Activated T-cell treated with anti-CD3 and anti-CD28 coated beads for 24 hours (primary cell): ENCODE data around the gene RTKN.
"Not testable (repeated sequence)": the region's sequence is repeated elsewhere in the genome, so short reads cannot be mapped to it uniquely, and the experiment has no call there.

ENCODE experiments used
- DNase-seq: peaks from one replicate; pipeline ENCODE4 v3.0.0-alpha.2; 2020; ENCODE audit warnings: low read depth

Gene RTKN

DNA sequence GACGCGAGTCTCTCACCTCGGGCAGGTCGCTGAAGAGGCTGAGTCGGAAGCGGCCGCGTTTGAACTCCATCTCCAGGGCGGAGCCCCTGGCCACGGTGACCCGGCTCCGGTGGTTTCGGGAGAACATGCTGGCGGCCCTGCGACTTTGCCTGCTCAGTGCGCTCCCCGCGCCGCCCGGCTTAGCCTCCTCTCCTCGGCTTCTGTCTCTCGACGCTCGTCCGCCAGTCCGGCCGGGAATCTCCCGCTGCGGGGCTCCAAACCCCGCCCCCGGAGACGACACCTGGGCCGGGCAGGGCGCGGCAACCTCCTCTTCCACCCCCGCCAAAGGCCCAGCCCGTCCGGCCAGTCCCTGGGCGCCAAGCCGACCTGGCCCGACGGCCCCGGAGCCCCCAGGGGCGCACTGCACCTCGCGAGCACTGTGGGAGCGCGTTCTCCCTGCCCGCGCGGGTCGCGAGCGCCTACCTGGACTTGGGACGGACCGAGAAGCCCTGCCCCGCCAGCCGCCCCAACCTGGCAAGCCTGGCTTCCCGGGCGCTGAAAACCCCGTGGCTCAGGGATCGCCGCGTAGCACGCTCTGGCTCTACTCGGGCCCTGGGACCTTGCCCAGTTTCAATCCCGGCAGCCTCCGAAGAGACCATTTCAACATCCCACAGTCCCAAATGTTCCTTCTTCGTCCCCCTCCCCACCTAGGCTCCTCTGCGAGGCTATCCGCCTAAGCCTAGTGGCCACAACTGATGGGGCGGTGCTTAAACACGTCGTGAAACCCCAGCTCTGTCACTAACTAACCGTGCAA lies at the start of gene RTKN:
TSS of gene RTKN (minus strand) at position 248 of the 793 bp plus-strand sequence. CDS start at position 127, 121 bp downstream.
- DNase-seq, result no peak

- DNase-seq, result no peak
Observed at GRCh38 chr2:74489906-74490305, 48.2 kb upstream of the RTKN start.

- no peak for DNase-seq
Observed at GRCh38 chr2:74488643-74489481, 47.1 kb upstream of the RTKN start.

DNA sequence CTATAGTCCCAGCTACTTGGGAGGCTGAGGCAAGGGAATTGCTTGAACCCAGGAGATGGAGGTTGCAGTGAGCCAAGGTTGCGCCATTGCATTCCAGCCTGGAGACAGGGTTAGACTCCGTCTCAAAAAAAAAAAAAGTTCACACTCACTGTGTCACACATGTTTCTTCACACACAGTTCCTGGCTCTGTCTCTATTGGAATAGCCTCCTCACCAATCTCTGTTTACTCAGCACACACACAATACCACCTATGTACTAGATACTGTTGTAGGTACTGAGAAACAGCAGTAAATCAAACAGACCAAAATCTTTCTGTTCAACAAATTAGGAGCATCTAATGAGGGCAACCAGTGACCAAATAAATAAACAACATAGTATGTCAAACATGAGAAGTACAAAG lies 44.4 kb upstream of the RTKN start:
- DNase-seq, result no peak

DNA sequence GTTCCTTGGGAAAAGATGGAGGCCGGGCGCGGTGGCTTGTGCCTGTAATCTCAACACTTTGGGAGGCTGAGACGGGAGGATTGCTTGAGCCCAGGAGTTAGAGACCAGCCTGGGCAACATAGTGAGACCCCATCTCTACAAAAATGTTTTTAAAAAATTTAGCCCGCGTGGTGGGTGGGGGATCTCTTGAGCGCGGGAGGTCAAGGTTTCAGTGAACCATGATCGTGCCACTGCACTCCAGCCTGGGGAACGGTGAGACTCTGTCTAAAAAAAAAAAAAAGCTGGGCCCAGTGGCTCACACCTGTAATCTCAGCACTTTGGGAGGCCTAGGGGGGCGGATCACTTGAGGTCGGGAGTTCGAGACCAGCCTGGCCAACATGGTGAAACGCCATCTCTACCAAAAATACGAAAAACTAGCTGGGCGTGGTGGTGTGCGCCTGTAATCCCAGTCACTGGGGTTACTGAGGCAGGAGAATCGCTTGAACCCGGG lies 42.0 kb upstream of the RTKN start:
- DNase-seq, result not testable (repeated sequence)

DNA sequence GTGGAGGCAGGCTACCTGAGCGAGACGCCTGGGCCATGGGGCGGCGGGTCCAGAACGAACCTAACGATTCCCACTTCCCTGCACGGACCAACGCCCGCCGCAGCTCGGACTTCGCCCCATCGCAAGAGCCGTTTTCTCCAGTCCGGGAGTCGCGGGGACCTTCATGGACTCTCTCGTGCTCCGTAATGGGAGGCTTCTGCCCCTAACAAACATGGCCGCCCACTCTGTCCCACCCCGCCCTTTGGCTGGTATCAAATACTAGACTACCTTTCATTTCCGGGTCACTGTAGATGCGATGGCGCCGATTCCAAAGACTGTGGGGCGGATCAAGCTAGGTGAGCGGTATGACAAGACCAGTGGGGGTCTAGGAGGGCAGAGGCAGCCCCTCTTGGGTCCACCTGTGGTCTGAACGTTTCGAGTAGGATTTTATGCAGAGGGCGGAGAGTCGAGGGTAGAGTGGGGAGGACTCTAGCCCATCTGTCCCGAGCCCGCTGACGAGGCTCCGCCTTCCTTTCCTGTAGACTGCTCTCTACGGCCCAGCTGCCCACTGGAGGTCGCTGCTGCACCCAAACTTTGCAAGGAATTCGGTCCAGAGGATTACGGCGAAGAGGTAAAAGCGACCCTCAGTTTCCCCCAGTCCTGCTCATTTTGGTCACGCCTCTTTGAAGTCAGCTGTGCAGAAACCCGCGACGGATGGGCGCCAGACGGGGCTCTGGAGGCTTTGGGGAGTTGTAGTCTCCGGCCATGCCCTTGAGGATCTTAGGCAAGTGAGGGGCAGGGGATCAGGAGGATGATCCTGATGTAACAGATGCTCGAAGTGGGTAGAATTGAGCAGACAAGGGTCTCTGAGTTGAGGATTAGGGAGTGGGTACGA lies 41.3 kb upstream of the RTKN start, which contains the start of the genes CCDC142 and TTC31:
TSS of gene CCDC142 (minus strand) at position 198 of the 874 bp plus-strand sequence. CDS start at position 37, 161 bp downstream.
TSS of gene TTC31 (plus strand) at position 281 of the 874 bp plus-strand sequence. CDS start at position 296, 15 bp downstream.
- peak; percentile 90 for DNase-seq

GRCh38 chr2:74481961-74482800 lies 40.4 kb upstream of the RTKN start:
- peak; percentile 41 for DNase-seq

- no peak for DNase-seq
Observed at GRCh38 chr2:74481431-74481830, 39.7 kb upstream of the RTKN start.

DNA sequence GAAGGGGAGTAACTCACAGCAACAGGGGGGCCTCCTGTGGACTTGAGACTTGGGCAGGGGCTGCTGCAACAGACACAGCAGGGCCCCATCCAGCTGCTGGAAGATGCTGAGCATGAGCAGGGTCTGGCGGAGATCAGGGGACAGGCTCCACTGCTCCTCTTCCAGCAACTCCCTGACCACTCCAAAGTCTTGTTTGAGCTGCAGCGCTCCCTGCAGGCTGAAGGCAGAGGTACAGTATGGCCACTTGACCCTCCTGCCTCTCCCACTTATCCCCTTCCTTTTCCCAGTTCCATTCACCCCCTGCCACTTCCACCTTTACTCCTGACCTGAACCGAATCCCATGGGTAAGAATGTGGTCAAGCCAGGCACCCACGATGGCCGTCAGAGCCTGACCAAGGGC lies 33.2 kb upstream of the RTKN start:
- no peak for DNase-seq

GRCh38 chr2:74474481-74474880 lies 32.7 kb upstream of the RTKN start:
- DNase-seq, result no peak

- DNase-seq, result no peak
Observed at GRCh38 chr2:74472945-74473258, 31.2 kb upstream of the RTKN start.

DNA sequence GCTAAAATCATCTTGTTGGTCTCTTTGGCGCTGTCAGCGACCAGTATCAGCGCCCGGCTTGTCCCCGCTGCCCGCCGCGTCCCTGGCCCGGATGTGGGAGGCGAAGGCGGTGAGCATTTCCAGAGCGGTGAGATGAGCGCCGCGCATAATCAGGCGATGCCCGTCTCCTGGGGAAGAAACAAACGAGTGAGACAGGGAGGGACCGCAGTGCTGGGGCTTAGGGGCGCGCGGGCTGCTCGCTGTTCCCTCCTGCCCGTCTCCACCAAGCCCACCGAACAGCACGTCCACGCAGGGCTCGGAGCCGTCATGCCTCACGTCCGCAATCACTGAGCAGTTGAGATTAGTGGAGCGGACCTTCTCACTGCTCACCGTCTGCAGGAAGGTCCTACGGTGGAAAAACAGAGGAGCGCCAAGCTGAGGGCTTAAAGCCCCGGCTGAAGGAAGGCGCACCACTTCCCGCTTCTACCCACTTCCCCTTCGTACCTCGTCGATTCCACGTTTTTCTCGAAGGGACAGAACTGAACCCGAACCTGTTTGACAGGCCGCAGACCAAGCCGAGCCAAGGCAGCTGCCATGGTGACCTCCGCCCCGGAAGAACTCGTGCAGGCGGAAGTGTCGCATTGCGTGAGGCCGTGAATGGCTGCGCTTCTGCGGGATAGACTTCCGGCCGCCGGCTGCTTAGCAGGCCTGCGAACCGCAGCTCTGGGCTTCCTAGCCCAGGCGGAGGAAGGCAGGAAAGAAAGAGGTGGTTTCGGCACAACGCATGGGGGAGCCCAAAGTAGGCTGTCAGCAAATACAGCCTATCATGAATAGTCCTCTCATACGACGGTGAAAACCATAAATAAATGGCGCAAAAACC lies 30.6 kb upstream of the RTKN start, which contains the start of gene MRPL53:
TSS of gene MRPL53 (minus strand) at position 595 of the 859 bp plus-strand sequence. CDS start at position 575, 20 bp downstream.
- peak; percentile 94 for DNase-seq

DNA sequence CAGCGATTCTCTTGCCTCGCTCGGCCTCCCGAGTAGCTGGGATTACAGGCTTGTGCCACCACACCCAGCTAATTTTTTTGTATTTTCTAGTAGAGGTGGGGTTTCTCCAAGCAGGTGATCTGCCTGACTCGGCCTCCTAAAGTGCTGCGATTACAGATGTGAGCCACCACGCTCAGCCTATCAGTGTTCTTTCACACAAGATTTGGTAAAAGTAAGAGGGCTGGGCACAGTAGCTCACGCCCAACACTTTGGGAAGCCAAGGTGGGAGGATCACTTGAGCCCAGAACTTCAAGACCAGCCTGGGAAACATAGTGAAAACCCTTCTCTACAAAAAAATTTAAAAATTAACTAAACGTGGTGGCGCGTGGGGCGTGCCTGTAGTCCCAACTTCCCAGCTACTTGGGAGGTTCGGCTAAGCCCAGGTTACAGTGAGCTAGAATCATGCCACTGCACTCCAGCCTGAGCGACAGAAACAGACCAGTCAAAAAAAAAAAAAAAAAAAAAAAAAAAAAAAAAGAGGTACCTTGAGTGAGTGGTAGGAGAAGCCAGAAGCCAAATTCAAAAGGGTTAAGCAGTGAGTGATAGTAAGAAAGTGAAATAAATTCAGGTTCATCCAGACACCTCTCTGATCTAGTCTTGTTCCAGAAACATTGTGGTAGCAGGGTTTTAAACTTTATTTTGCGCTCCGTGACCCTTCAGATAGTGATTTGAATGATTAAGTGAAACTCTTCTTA lies 29.8 kb upstream of the RTKN start:
- DNase-seq, result no peak

GRCh38 chr2:74470742-74471141 lies 29.0 kb upstream of the RTKN start:
- not testable (repeated sequence) for DNase-seq

- DNase-seq, result no peak
Observed at GRCh38 chr2:74464406-74464805, 22.7 kb upstream of the RTKN start.

GRCh38 chr2:74462786-74463105 lies 21.0 kb upstream of the RTKN start:
- no peak for DNase-seq

- DNase-seq, result no peak
Observed at GRCh38 chr2:74462054-74462785, 20.5 kb upstream of the RTKN start.
